Midbrain (tissue), 1 donor: Measurements from ENCODE around the gene FAM228A.
A peak's percentile ranks its signal among the peaks of the same experiment; 100 is the strongest.

Source experiments
- DNase-seq: peaks from one replicate; lab custom pipeline; 2025; lab: John Stamatoyannopoulos, UW

Gene FAM228A

GRCh38 chr2:24225499-24226242, 50.8 kb downstream of the FAM228A start:
- DNase-seq = no peak

- peak; percentile 46 for DNase-seq
These were observed 53.6 kb downstream of the FAM228A start for GRCh38 chr2:24228470-24228869.

- DNase-seq = peak; percentile 82
These were observed 56.6 kb downstream of the FAM228A start for GRCh38 chr2:24231461-24231881.

GRCh38 chr2:24233321-24233720, 58.5 kb downstream of the FAM228A start:
- no peak for DNase-seq

GRCh38 chr2:24237313-24237712, 62.5 kb downstream of the FAM228A start:
- no peak for DNase-seq

GRCh38 chr2:24238158-24238557, 63.3 kb downstream of the FAM228A start:
- DNase-seq = no peak

GRCh38 chr2:24239553-24239952, 64.7 kb downstream of the FAM228A start:
- no peak for DNase-seq
